BLaER1 treated with 17β-estradiol and CSF1 and Interleukin-3, amounts not matched to agents 10 nM and 100 nM (cell line): ENCODE measurements around the gene LAMA4.

Source experiments
- H3K27ac ChIP-seq, 11 experiments: shearing (Covaris generic); formaldehyde crosslinking; 2 replicates each; pipeline ENCODE4 v1.8.1; 2022
- H3K27me3 ChIP-seq, 11 experiments: shearing (Covaris generic); formaldehyde crosslinking; 2 replicates each; pipeline ENCODE4 v1.8.1; 2022
- H3K36me3 ChIP-seq, 11 experiments: shearing (Covaris generic); formaldehyde crosslinking; 2 replicates each; pipeline ENCODE4 v1.8.1; 2022
- H3K4me1 ChIP-seq, 10 experiments: shearing (Covaris generic); formaldehyde crosslinking; 2 replicates each; pipeline ENCODE4 v1.8.1; 2022
- H3K4me2 ChIP-seq, 11 experiments: shearing (Covaris generic); formaldehyde crosslinking; 2 replicates each; pipeline ENCODE4 v1.8.1; 2022
- H3K4me3 ChIP-seq, 10 experiments: shearing (Covaris generic); formaldehyde crosslinking; 2 replicates each; pipeline ENCODE4 v1.8.1; 2022
- H3K9ac ChIP-seq, 11 experiments: shearing (Covaris generic); formaldehyde crosslinking; 2 replicates each; pipeline ENCODE4 v1.8.1; 2022
- H3K9me3 ChIP-seq, 11 experiments: shearing (Covaris generic); formaldehyde crosslinking; replicated peaks in 1 of 11; 2 replicates each; pipeline ENCODE4 v1.8.1; 2022
- H4K20me1 ChIP-seq, 11 experiments: shearing (Covaris generic); formaldehyde crosslinking; 2 replicates each; pipeline ENCODE4 v1.8.1; 2022
- Cebpa-rat ChIP-seq, 11 experiments: shearing (Covaris generic); IDR thresholded peaks; 2 replicates each; pipeline ENCODE4 v1.8.1; 2022

The LAMA4 gene

DNA sequence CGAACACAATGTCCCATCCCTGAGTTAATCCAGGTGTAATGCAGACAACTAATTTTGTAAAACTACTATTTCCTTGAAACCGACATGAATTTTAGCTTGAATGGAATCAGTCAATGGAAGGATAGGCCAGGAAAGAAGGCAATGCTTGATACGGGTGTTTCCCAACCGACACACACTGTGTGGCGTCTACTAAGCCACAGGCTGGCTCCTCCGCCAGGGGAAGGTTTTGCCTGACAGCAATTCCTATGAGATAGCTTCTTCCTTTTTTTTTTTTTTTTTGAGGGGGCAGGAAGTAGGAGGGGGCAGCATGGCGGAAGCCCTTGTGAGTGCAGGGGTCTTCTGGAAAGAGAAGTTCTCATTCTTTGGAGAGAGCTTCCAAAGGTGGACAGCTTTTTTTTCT, 12.0 kb upstream of the LAMA4 start:
- no peaks in the 10 kb centered on the region; a peak in 1 of 22 replicates for H3K9me3 ChIP-seq
- H3K27me3 ChIP-seq, result no peaks in the 10 kb centered on the region
- H3K36me3 ChIP-seq, result no peaks in the 10 kb centered on the region
- peak overlapping the region; percentile 46 to 70 (median 61) for H3K4me2 ChIP-seq
- H3K4me1 ChIP-seq, result peaks cover 13 to 45% (median 37%) of the 10 kb centered on the region in 10 experiments
- H4K20me1 ChIP-seq, result no peaks in the 10 kb centered on the region
- no peak overlapping the region for H3K9ac ChIP-seq
- no peak overlapping the region for H3K27ac ChIP-seq
- no peak overlapping the region; a peak in 1 of 20 replicates for H3K4me3 ChIP-seq
- 0 out of 22 replicates have a peak, but pooled peaks of 1 of the 11 experiments have one; percentile 15 for TF ChIP-seq Cebpa-rat (IDR thresholded peaks at IDR 0.05)

DNA sequence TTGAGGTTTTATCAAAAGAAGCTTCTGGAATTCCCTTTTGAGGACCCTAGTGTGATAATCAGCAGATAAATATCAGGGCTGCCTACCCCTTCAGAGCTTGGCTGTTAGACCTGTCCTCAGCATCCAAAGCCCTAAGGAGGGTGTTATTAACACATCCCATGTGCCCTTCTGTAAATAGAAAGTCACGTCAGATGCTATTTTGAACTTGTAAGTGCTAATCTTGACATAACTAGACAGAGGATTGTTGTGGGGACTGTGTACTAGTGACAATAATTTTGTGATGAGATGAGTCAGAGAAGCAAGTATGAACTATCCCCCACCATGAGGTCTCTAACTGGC, 4.9 kb upstream of the LAMA4 start:
- Histone ChIP-seq H3K4me1 (peaks cover 0 to 4% (median 0%) of the 10 kb centered on the region in 10 experiments; a peak in 3 of 20 replicates), H3K27ac (no peak overlapping the region), H4K20me1 (no peaks in the 10 kb centered on the region), H3K9ac (no peak overlapping the region), H3K36me3 (no peaks in the 10 kb centered on the region), H3K4me2 (no peak overlapping the region), H3K27me3 (peaks cover 9 to 16% (median 11%) of the 10 kb centered on the region in 11 experiments), H3K9me3 (peaks cover 0 to 6% (median 2%) of the 10 kb centered on the region in 11 experiments; a peak in 9 of 22 replicates), H3K4me3 (no peak overlapping the region)
- no peak for TF ChIP-seq Cebpa-rat (IDR thresholded peaks at IDR 0.05)

DNA sequence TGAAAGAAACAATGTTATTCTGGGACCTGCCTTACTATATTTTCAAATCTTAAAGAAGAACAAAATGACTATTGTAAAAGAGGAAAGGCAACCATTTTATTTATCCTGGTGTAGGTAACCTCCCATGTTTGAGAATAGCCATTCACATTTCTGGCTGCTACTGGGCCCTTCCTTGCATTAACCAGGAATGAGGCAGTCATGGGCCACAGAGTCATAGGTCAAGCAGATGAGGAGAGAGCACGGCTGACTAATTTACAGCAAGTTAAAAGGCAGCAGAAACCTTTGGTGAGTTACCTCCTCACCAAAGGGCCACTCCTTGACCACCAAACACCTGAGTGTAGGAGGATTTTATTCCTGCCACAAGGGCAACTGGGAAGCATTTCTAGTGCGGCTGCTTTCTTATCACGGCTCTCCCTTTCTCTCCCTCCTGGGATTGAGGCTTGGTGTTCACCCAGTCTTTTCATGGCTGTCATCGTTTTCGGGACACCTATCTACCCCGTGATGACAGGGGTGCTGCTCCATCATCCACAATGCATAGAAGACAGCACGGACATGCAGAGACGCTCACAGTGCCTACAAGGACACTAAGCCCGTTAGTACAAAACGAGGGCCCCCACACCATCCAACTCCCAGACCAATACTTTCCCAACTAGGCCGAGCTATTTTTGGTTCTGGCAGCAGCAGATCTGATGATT, 4.4 kb upstream of the LAMA4 start:
- H3K9me3 ChIP-seq, result peaks cover 0 to 11% (median 7%) of the 10 kb centered on the region in 11 experiments; a peak in 13 of 22 replicates
- H3K27ac ChIP-seq, result no peak overlapping the region
- no peak overlapping the region for H3K4me2 ChIP-seq
- H3K4me1 ChIP-seq, result peaks cover 0 to 9% (median 1%) of the 10 kb centered on the region in 10 experiments; a peak in 7 of 20 replicates
- no peaks in the 10 kb centered on the region; a peak in 1 of 22 replicates for H4K20me1 ChIP-seq
- H3K36me3 ChIP-seq, result no peaks in the 10 kb centered on the region
- TF ChIP-seq Cebpa-rat (IDR thresholded peaks at IDR 0.05), result no peak
- peaks cover 14 to 21% (median 16%) of the 10 kb centered on the region in 11 experiments for H3K27me3 ChIP-seq
- no peak overlapping the region for H3K4me3 ChIP-seq
- no peak overlapping the region for H3K9ac ChIP-seq

DNA sequence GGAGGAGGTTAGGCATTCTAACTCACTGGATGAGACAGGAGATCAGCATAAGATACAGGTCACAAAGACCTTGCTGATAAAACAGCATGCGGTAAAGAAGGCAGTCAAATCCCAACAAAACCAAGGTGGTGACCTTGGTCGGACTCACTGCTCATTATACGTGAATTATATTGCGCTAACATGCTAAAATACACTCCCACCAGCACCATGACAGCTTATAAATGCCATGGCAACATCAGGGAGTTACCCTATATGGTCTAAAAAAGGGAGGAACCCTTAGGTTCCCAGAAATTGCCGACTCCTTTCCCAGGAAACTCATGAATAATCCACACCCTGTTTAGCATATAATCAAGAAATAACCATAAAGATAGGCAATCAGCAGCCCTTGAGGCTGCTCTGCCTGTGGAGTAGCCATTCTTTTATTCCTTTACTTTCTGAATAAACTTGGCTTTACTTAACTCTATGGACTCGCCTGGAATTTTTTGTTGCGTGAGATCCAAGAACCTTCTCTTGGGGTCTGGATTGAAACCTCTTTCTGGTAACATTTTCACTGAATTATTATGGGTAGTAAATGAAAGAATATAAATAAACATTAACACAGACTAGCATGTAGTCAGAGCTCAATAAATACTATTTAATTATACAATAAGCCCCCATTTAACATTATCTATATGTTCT, 3.0 kb upstream of the LAMA4 start:
- peaks cover 0 to 18% (median 10%) of the 10 kb centered on the region in 11 experiments; a peak in 13 of 22 replicates for H3K9me3 ChIP-seq
- TF ChIP-seq Cebpa-rat (IDR thresholded peaks at IDR 0.05), result no peak
- H3K4me2 ChIP-seq, result no peak overlapping the region
- H3K27me3 ChIP-seq, result peaks cover 28 to 36% (median 31%) of the 10 kb centered on the region in 11 experiments
- no peaks in the 10 kb centered on the region; a peak in 1 of 22 replicates for H4K20me1 ChIP-seq
- no peak overlapping the region for H3K27ac ChIP-seq
- H3K4me1 ChIP-seq, result peaks cover 0 to 11% (median 2%) of the 10 kb centered on the region in 10 experiments; a peak in 7 of 20 replicates
- no peak overlapping the region for H3K4me3 ChIP-seq
- H3K36me3 ChIP-seq, result no peaks in the 10 kb centered on the region
- no peak overlapping the region for H3K9ac ChIP-seq

DNA sequence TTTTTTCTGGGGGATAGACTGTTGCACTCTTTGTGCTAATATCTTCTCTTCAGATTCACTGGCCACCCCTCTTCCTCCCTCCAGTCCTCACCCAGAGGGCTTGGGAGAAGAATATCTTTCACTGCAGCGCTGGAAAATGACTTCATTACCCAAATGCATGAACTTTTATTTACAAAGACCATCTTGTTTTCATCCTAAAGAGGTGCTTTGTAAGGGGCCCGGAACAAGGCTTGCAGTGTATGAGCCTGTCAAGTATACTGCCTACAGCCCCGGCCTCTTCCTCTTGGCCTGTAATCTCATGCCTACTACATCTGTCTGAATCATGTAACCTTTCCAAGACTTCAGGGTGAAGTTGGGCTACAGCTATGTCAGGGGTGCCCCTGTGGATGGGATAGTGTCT, 554 bp upstream of the LAMA4 start:
- Histone ChIP-seq H3K27ac (no peak overlapping the region), H3K4me3 (no peak overlapping the region), H3K9me3 (peaks cover 0 to 18% (median 10%) of the 10 kb centered on the region in 11 experiments; a peak in 13 of 22 replicates), H3K4me1 (peaks cover 0 to 11% (median 2%) of the 10 kb centered on the region in 10 experiments; a peak in 7 of 20 replicates), H3K9ac (no peak overlapping the region), H3K36me3 (no peaks in the 10 kb centered on the region), H3K4me2 (no peak overlapping the region), H4K20me1 (no peaks in the 10 kb centered on the region; a peak in 1 of 22 replicates), H3K27me3 (peaks cover 28 to 40% (median 35%) of the 10 kb centered on the region in 11 experiments)
- TF ChIP-seq Cebpa-rat (IDR thresholded peaks at IDR 0.05), result no peak

DNA sequence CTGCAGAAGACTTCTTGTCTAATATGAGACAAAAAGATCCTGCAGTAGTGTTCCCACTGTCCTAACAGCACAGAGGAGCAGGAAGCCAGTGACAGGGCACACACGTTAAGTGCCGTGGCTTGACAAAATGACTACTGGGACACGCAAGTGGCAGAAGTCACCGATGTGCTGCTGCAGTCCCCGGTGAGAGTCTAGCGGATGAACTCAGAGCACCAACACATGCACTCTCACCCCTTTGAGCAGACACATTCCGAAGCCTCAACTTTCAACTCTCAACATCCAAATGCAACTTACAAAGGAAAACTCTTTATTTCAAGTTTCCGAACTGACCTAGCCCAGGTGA, 898 bp downstream of the LAMA4 start:
- Histone ChIP-seq H3K27me3 (peaks cover 28 to 40% (median 35%) of the 10 kb centered on the region in 11 experiments), H3K9me3 (peaks cover 0 to 18% (median 10%) of the 10 kb centered on the region in 11 experiments; a peak in 13 of 22 replicates), H3K27ac (no peak overlapping the region), H3K4me3 (peak overlapping the region in 8 of 10 experiments; percentile 25 to 56 (median 42); a peak in 12 of 20 replicates), H3K36me3 (no peaks in the 10 kb centered on the region), H4K20me1 (no peaks in the 10 kb centered on the region; a peak in 1 of 22 replicates), H3K4me1 (peaks cover 0 to 9% (median 2%) of the 10 kb centered on the region in 10 experiments; a peak in 5 of 20 replicates), H3K9ac (no peak overlapping the region), H3K4me2 (peak overlapping the region; percentile 24 to 85 (median 70); a peak in 19 of 22 replicates)
- TF ChIP-seq Cebpa-rat (IDR thresholded peaks at IDR 0.05), result no peak

DNA sequence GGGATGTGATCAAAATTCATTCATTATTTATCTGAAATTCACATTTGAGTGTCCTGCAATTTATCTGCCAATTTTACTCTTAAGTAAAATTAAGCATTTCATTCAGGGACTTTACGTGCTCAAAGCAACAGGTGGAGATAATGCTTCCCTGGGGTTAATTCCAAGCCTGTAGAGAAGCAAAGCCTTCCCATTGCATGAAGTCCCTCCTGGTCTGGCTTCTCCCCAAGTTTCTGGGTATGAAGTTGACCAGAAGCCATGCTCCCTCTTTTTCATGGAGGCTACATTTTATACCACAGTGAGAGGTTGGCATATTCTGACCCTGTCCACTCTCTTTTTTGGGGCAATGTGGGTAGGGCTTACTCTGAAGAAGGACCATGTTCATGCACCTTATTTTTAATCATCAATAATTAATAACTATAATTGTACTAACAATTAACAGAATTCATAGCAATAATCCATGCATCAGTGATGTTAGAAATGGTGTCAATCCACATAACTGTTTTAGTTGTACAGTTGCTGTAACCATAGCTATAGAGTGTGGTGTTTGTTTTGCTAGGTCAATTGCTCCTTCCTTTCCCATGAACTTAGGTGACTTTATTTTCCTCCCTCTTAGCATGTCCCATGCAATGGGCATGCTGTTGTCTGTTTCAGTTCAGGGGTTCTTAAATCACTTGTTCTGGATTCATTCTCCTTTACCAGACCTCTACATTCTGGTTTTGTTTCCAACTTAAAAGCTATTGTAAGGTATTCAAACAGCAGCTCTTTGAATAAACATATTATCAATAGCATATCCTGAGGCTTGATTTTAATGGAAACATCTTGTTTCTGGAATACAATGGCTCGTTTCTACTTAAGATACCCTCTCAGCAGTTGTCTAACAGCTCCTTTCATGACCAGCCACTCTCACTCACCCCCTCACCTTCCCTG, 1.5 kb downstream of the LAMA4 start:
- TF ChIP-seq Cebpa-rat (IDR thresholded peaks at IDR 0.05), result no peak
- Histone ChIP-seq H3K36me3 (no peaks in the 10 kb centered on the region), H3K9ac (no peak overlapping the region), H3K9me3 (peaks cover 0 to 18% (median 10%) of the 10 kb centered on the region in 11 experiments; a peak in 13 of 22 replicates), H3K27me3 (peaks cover 28 to 40% (median 35%) of the 10 kb centered on the region in 11 experiments), H3K27ac (no peak overlapping the region), H4K20me1 (no peaks in the 10 kb centered on the region; a peak in 1 of 22 replicates), H3K4me3 (no peak overlapping the region), H3K4me2 (no peak overlapping the region), H3K4me1 (peaks cover 0 to 9% (median 2%) of the 10 kb centered on the region in 10 experiments; a peak in 5 of 20 replicates)

DNA sequence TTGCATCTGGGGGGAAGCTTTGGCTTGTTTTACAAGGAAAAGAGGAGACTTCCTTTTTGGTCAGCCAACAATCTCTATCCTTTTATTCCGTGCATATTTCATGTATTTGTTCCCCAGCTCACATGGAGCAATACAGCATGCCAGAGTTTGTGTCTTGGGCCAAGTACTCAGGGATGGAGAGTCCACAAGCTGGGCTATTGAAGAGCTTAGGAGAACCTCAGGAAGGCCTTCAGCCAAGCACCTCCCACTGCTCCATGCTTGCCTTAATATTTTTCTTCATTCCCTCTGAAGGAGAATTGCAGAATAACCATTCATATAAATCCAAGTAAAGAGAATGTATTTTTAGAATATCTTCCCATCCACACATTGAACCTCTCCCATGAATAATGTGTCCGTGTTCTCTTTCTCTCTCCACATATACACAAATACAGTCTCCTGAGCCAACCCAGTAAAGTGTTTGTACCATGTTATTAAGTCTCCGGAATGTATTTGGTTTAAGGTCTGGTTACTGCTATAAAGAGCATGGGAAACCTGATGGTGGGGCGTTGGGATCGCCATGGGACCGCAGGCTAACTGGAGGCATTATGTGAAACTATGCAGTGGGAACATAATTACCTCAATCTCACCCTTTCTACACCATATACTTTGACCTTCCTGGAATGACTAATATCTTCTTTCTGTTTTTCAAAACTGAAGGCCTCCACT, 3.0 kb downstream of the LAMA4 start:
- H3K27me3 ChIP-seq, result peaks cover 28 to 40% (median 35%) of the 10 kb centered on the region in 11 experiments
- no peak overlapping the region for H3K4me3 ChIP-seq
- H3K27ac ChIP-seq, result no peak overlapping the region
- H3K36me3 ChIP-seq, result no peaks in the 10 kb centered on the region
- no peaks in the 10 kb centered on the region; a peak in 1 of 22 replicates for H4K20me1 ChIP-seq
- no peak overlapping the region for H3K4me2 ChIP-seq
- H3K9me3 ChIP-seq, result peaks cover 0 to 18% (median 10%) of the 10 kb centered on the region in 11 experiments; a peak in 13 of 22 replicates
- TF ChIP-seq Cebpa-rat (IDR thresholded peaks at IDR 0.05), result no peak
- no peak overlapping the region for H3K9ac ChIP-seq
- peaks cover 0 to 9% (median 2%) of the 10 kb centered on the region in 10 experiments; a peak in 5 of 20 replicates for H3K4me1 ChIP-seq
